KMS-11 (cell line): ENCODE results near the gene KLF15.

Experiments used
- H2AFZ ChIP-seq: fragments of 200-600 bp; sonication (generic); 2 replicates; pipeline ENCODE4 v1.6.1; 2016; ENCODE audit warnings: antibody characterized with exemption, mixed run types, low read depth
- H3K27ac ChIP-seq: fragments of 200-600 bp; sonication (generic); 2 replicates; pipeline ENCODE4 v1.6.1; 2016; ENCODE audit warnings: mild to moderate bottlenecking, mixed run types
- H3K27me3 ChIP-seq: fragments of 200-600 bp; sonication (generic); 2 replicates; pipeline ENCODE4 v1.6.1; 2017; ENCODE audit warnings: mild to moderate bottlenecking, low read depth, mixed run types, moderate library complexity; ENCODE audit not compliant: insufficient read depth
- H3K36me3 ChIP-seq: fragments of 200-600 bp; sonication (generic); 2 replicates; pipeline ENCODE4 v1.6.1; 2017; ENCODE audit warnings: mild to moderate bottlenecking, mixed run types; ENCODE audit not compliant: insufficient read depth
- H3K4me1 ChIP-seq: fragments of 200-600 bp; sonication (generic); 2 replicates; pipeline ENCODE4 v1.6.1; 2016; ENCODE audit warnings: mild to moderate bottlenecking, low read depth, mixed run types; ENCODE audit not compliant: poor library complexity, severe bottlenecking
- H3K4me2 ChIP-seq: fragments of 200-600 bp; sonication (generic); 2 replicates; pipeline ENCODE4 v1.7.0; 2016; ENCODE audit warnings: mild to moderate bottlenecking, mixed run types
- H3K4me3 ChIP-seq: fragments of 200-600 bp; sonication (generic); IDR thresholded peaks from 2 replicates; pipeline ENCODE4 v1.6.1; 2017; ENCODE audit warnings: low read depth, low read length, mixed read lengths; ENCODE audit not compliant: insufficient read depth
- H3K79me2 ChIP-seq: fragments of 200-600 bp; sonication (generic); 2 replicates; pipeline ENCODE4 v1.6.1; 2016; ENCODE audit warnings: low read depth, mixed run types; ENCODE audit not compliant: insufficient read depth
- H3K9ac ChIP-seq: fragments of 200-600 bp; sonication (generic); 2 replicates; pipeline ENCODE4 v1.6.1; 2016; ENCODE audit warnings: mild to moderate bottlenecking, mixed run types
- H4K20me1 ChIP-seq: fragments of 200-600 bp; sonication (generic); 2 replicates; pipeline ENCODE4 v1.6.1; 2016; ENCODE audit warnings: mild to moderate bottlenecking, mixed run types; ENCODE audit not compliant: insufficient read depth
- CTCF ChIP-seq: fragments of 200-600 bp; sonication (generic); conservative IDR thresholded peaks from 2 replicates; pipeline ENCODE4 v1.6.1; 2017; ENCODE audit warnings: low read depth, mild to moderate bottlenecking, antibody characterized with exemption, low read length, moderate library complexity, mixed read lengths

The KLF15 gene

GRCh38 chr3:126369490-126369889 is 12.3 kb upstream of the KLF15 start:
- no peak overlapping the region for H3K27ac ChIP-seq
- no peak overlapping the region for H3K4me3 ChIP-seq
- H3K36me3 ChIP-seq, result no peaks in the 10 kb centered on the region
- no peak for TF ChIP-seq CTCF
- H3K4me2 ChIP-seq, result no peak overlapping the region
- H4K20me1 ChIP-seq, result no peaks in the 10 kb centered on the region
- no peaks in the 10 kb centered on the region for H3K4me1 ChIP-seq
- no peak overlapping the region for H3K9ac ChIP-seq
- H2AFZ ChIP-seq, result no peak overlapping the region
- H3K79me2 ChIP-seq, result no peaks in the 10 kb centered on the region
- no peaks in the 10 kb centered on the region for H3K27me3 ChIP-seq

GRCh38 chr3:126367316-126367805 is 10.2 kb upstream of the KLF15 start:
- H3K36me3 ChIP-seq, result no peaks in the 10 kb centered on the region
- H3K4me1 ChIP-seq, result no peaks in the 10 kb centered on the region
- no peak overlapping the region for H3K9ac ChIP-seq
- no peaks in the 10 kb centered on the region for H3K79me2 ChIP-seq
- H3K27ac ChIP-seq, result no peak overlapping the region
- H3K4me3 ChIP-seq, result no peak overlapping the region
- no peak overlapping the region for H3K4me2 ChIP-seq
- H4K20me1 ChIP-seq, result no peaks in the 10 kb centered on the region
- H3K27me3 ChIP-seq, result no peaks in the 10 kb centered on the region
- no peak for TF ChIP-seq CTCF
- H2AFZ ChIP-seq, result no peak overlapping the region

- Histone ChIP-seq H3K27ac (no peak overlapping the region), H3K4me1 (no peaks in the 10 kb centered on the region), H3K9ac (no peak overlapping the region), H3K36me3 (no peaks in the 10 kb centered on the region), H2AFZ (no peak overlapping the region), H3K4me3 (no peak overlapping the region), H3K27me3 (no peaks in the 10 kb centered on the region; the same call in 1 of the 2 replicates), H4K20me1 (no peaks in the 10 kb centered on the region), H3K4me2 (no peak overlapping the region), H3K79me2 (no peaks in the 10 kb centered on the region)
- TF ChIP-seq CTCF, result no peak
These were observed 8.4 kb upstream of the KLF15 start for GRCh38 chr3:126365351-126366277.

- no peaks in the 10 kb centered on the region for H3K36me3 ChIP-seq
- H3K4me1 ChIP-seq, result no peaks in the 10 kb centered on the region
- H3K27me3 ChIP-seq, result no peaks in the 10 kb centered on the region; the same call in 1 of the 2 replicates
- no peak overlapping the region for H2AFZ ChIP-seq
- H3K27ac ChIP-seq, result no peak overlapping the region
- no peaks in the 10 kb centered on the region for H4K20me1 ChIP-seq
- H3K9ac ChIP-seq, result no peak overlapping the region
- no peak overlapping the region for H3K4me2 ChIP-seq
- TF ChIP-seq CTCF, result no peak
- H3K79me2 ChIP-seq, result no peaks in the 10 kb centered on the region
- H3K4me3 ChIP-seq, result no peak overlapping the region
These were observed 7.6 kb upstream of the KLF15 start for GRCh38 chr3:126364731-126365301.
